Gastroesophageal sphincter (tissue), 4 donors: Measurements from ENCODE around the gene KIAA1217. TPM values are rescaled to one million over a fixed set of nuclear protein-coding genes. Genes with fewer than 3 reads are reported as not detected.

Source experiments
- ATAC-seq: fragments of 150-250 bp; one replicate; pipeline ENCODE4 v1.9.1; 2016; ENCODE audit warnings: mild to moderate bottlenecking, moderate library complexity
- H3K27ac ChIP-seq, 4 donors: fragments of 200-600 bp; sonication (generic) in 3 of 4; 1 replicate in 3 of 4; 2 replicates in 1 of 4; pipeline ENCODE4 v1.5.1; 2016 to 2019
- H3K27me3 ChIP-seq: fragments of 200-600 bp; sonication (generic); one replicate; pipeline ENCODE4 v1.5.1; 2019
- H3K36me3 ChIP-seq, 2 donors: fragments of 200-600 bp; sonication (generic); one replicate each; pipeline ENCODE4 v1.5.1; 2019; ENCODE audit warnings: control low read depth in 1 of 2
- H3K4me1 ChIP-seq, 3 donors: fragments of 200-600 bp; sonication (generic); 1 replicate in 2 of 3; 2 replicates in 1 of 3; pipeline ENCODE4 v1.5.1; 2016 to 2019; ENCODE audit warnings: control low read depth in 2 of 3
- H3K4me3 ChIP-seq, 2 donors: fragments of 200-600 bp; sonication (generic); one replicate each; pipeline ENCODE4 v1.5.1; 2019; ENCODE audit warnings: mild to moderate bottlenecking in 1 of 2, moderate library complexity in 1 of 2
- H3K9me3 ChIP-seq, 3 donors: fragments of 200-600 bp; sonication (generic); one replicate each; pipeline ENCODE4 v1.5.1; 2017 to 2019; ENCODE audit warnings: control low read depth in 2 of 3
- EP300 ChIP-seq: sonication (generic); formaldehyde crosslinking; IDR thresholded peaks from one replicate; pipeline ENCODE4 v1.6.1; 2017; ENCODE audit warnings: antibody characterized with exemption, mild to moderate bottlenecking
- POLR2A ChIP-seq, 2 donors: fragments of 450-650 bp; IDR thresholded peaks; one replicate each; pipeline ENCODE4 v1.6.1; 2017; ENCODE audit warnings: antibody characterized with exemption in 2 of 2, mild to moderate bottlenecking in 2 of 2, moderate library complexity in 1 of 2
- POLR2AphosphoS5 ChIP-seq: sonication (generic); formaldehyde crosslinking; IDR thresholded peaks from one replicate; pipeline ENCODE4 v1.6.1; 2017; ENCODE audit warnings: antibody characterized with exemption
- WGBS, 2 donors: methylation state at CpG; one replicate each; pipeline ENCODE4 v1.1.5; 2018; ENCODE audit warnings: low coverage in 1 of 2; 5-methylcytosine and 5-hydroxymethylcytosine counted together
- total RNA-seq, 4 donors: library from RNA; depleted of rRNA; stranded (reverse); fragments of >200 nt; gene quantifications; one replicate each; pipeline ENCODE4 v1.1.0, GENCODE V29; 2016
- TF ChIP-seq, protein P1 (sequence below), 4 experiments: fragments of 200-600 bp in 2 of 4; fragments of 450-650 bp in 2 of 4; sonication (generic) in 1 of 4; IDR thresholded peaks; one replicate each; pipeline ENCODE4 v1.5.1; 2017 to 2019; ENCODE audit warnings: antibody characterized with exemption in 4 of 4, mild to moderate bottlenecking in 2 of 4, moderate library complexity in 2 of 4

Gene KIAA1217
- total RNA-seq, 4 donors from 2014 or later: 9.7 to 15.3 (median 12.7) TPM

DNA sequence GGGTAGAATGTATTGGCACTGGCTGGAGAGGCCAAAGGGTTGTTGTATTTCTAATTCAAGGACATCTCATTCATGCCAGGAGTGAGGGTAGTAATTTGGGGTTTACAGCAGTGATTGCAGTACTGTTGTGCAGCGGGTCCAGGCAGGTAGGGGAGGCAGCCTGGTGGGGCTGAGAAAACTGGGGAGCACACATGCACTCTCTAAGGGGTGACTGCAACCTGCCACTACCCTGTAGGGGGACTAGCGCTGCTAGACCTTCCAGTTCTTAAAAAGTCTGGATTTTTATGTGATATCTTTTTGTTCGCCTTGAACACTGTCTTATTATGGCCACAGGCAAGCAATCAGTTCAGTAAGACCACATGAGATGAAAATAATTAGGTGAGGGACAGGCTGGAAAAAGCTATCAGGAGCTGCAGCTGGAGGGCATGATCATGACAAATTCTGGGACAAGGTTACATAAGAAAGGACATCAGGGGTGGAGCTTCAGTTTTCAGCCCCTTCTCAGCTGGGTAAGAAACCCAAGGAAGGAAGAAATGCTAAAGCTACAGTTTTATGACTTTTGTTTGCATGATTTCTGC lies 365.7 kb downstream of the KIAA1217 start:
- Histone ChIP-seq H3K4me3 (no peak overlapping the region), H3K27ac (no peak overlapping the region), H3K9me3 (no peaks in the 10 kb centered on the region), H3K27me3 (peaks cover 5% of the 10 kb centered on the region), H3K36me3 (no peaks in the 10 kb centered on the region), H3K4me1 (no peaks in the 10 kb centered on the region)
- ATAC-seq: no peak
- TF ChIP-seq POLR2A (IDR thresholded peaks at IDR 0.05) (no peak), POLR2AphosphoS5 (no peak)
- TF ChIP-seq, protein P1, sequence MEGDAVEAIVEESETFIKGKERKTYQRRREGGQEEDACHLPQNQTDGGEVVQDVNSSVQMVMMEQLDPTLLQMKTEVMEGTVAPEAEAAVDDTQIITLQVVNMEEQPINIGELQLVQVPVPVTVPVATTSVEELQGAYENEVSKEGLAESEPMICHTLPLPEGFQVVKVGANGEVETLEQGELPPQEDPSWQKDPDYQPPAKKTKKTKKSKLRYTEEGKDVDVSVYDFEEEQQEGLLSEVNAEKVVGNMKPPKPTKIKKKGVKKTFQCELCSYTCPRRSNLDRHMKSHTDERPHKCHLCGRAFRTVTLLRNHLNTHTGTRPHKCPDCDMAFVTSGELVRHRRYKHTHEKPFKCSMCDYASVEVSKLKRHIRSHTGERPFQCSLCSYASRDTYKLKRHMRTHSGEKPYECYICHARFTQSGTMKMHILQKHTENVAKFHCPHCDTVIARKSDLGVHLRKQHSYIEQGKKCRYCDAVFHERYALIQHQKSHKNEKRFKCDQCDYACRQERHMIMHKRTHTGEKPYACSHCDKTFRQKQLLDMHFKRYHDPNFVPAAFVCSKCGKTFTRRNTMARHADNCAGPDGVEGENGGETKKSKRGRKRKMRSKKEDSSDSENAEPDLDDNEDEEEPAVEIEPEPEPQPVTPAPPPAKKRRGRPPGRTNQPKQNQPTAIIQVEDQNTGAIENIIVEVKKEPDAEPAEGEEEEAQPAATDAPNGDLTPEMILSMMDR (IDR thresholded peaks at IDR 0.05): no peak
- 89 to 100% methylated on average over 2 of the region's 3 CpGs for WGBS, 2 donors

DNA sequence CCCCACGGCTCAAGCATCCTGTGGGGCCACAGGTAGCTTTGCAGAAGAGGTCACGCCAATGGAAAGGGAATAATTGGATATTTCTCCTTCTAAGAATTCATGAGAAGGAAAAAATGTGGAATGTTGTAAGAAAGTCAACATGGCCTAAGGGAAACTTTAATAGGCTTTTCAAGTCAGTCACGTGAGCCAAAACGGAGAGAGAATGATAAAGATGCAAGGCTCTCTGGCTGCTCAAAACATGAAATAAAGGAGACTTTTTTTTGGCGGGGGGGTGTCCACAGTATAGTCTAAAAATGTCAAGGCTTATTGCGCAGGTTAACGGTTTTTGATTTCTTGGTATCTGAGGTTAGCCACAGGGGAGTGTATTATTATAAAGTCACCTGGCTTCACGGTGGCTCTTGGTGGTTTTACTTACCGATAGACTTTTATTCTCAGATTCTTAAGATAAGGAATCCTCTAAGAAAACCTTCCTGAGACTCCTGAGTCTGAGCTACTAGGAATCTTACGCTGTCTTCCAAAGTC lies 366.6 kb downstream of the KIAA1217 start:
- H3K27ac ChIP-seq: no peak overlapping the region
- H3K36me3 ChIP-seq: no peaks in the 10 kb centered on the region
- no peaks in the 10 kb centered on the region for H3K4me1 ChIP-seq
- TF ChIP-seq EP300 (no peak), POLR2A (IDR thresholded peaks at IDR 0.05) (no peak), POLR2AphosphoS5 (no peak)
- TF ChIP-seq, protein P1 (IDR thresholded peaks at IDR 0.05): no peak
- 76 to 80% methylated on average over 5 to 10 of the region's 10 CpGs for WGBS, 2 donors
- H3K4me3 ChIP-seq: no peak overlapping the region
- H3K27me3 ChIP-seq: no peaks in the 10 kb centered on the region
- H3K9me3 ChIP-seq: no peaks in the 10 kb centered on the region
- no peak for ATAC-seq

DNA sequence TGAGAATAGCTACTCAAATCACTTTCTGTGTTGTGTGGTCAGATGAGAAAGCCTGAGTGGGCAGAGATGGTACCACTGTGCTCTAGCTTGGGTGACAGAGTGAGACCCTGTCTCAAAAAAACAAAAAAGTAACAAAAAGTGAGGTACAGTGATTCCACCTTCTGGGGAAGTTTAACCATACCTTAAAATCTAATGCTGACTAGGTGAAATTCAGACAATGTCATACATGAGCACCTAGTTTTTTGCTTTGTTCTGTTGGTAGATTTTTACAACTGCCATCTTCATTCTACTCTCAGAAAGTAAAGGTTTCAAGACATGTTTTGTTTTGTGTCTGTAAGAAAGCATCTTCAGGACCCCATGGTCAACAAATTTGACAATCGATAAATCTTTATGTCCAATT lies 370.5 kb downstream of the KIAA1217 start:
- H3K4me3 ChIP-seq: no peak overlapping the region
- ATAC-seq: no peak
- WGBS, 2 donors: 100% methylated on average over 1 of the region's 1 CpG
- no peak overlapping the region for H3K27ac ChIP-seq
- no peaks in the 10 kb centered on the region for H3K27me3 ChIP-seq
- TF ChIP-seq POLR2A (IDR thresholded peaks at IDR 0.05) (no peak), EP300 (no peak), POLR2AphosphoS5 (no peak)
- TF ChIP-seq, protein P1 (IDR thresholded peaks at IDR 0.05): no peak
- H3K9me3 ChIP-seq: no peaks in the 10 kb centered on the region
- peaks cover 0 to 19% of the 10 kb centered on the region in 2 donors for H3K36me3 ChIP-seq
- no peaks in the 10 kb centered on the region for H3K4me1 ChIP-seq

DNA sequence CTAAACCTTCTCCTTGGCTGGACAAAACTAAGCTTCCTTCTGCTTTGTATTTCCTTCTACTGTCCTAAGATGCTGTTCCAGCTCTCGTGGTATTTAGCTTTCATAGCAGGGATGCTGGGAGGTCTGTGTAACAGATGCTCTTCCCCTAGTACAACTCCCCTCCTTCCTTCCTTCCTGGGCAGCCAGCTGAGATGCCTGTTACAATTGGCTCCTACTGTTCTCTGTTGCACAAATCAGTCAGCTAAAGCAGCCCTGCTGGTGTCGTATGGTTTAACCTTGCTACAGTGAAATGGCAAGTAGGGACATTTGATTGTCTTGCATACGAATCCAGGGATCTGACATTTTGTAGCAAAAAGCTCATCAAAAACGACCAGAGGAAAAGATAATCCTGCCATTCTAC lies 371.0 kb downstream of the KIAA1217 start:
- no peak overlapping the region for H3K27ac ChIP-seq
- no peaks in the 10 kb centered on the region for H3K4me1 ChIP-seq
- 64 to 67% methylated on average over 4 of the region's 4 CpGs for WGBS, 2 donors
- H3K36me3 ChIP-seq: peaks cover 0 to 23% of the 10 kb centered on the region in 2 donors
- H3K9me3 ChIP-seq: no peaks in the 10 kb centered on the region
- TF ChIP-seq POLR2A (IDR thresholded peaks at IDR 0.05) (no peak), EP300 (no peak), POLR2AphosphoS5 (no peak)
- TF ChIP-seq, protein P1 (IDR thresholded peaks at IDR 0.05): no peak
- no peak for ATAC-seq
- no peak overlapping the region for H3K4me3 ChIP-seq
- no peaks in the 10 kb centered on the region for H3K27me3 ChIP-seq

DNA sequence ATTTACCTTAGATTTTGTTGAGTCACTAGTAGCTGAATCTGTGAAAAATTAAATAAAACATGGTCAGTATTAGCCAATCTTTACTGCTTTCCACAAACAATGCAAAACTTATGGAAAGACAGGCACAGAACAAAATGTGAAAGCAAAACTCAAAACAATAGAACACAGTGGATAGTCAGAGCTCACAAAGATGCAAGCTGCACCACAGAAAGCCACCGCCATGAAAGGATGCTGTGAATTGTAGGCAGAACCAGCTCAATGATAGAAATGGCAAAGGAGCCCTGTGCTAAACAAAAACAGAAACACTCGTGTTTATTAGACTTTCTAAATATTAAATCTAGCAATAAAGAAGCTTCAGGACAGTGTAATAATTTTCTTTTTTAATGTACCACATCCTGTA lies 380.3 kb downstream of the KIAA1217 start:
- no peaks in the 10 kb centered on the region for H3K9me3 ChIP-seq
- H3K4me3 ChIP-seq: no peak overlapping the region
- WGBS, 2 donors: 94 to 100% methylated on average over 1 to 2 of the region's 2 CpGs
- H3K36me3 ChIP-seq: peaks cover 0 to 98% of the 10 kb centered on the region in 2 donors
- no peaks in the 10 kb centered on the region for H3K27me3 ChIP-seq
- TF ChIP-seq POLR2A (IDR thresholded peaks at IDR 0.05): no peak
- TF ChIP-seq POLR2AphosphoS5: no peak
- TF ChIP-seq, protein P1 (IDR thresholded peaks at IDR 0.05): no peak
- TF ChIP-seq EP300: no peak
- H3K27ac ChIP-seq: no peak overlapping the region
- H3K4me1 ChIP-seq: no peaks in the 10 kb centered on the region
- ATAC-seq: no peak
